ENCODE results near the gene CACNB4.
"Not testable (repeated sequence)": the region's sequence is repeated elsewhere in the genome, so short reads cannot be mapped to it uniquely, and the experiment has no call there.

Gene CACNB4

GRCh38 chr2:152098496-152099366 lies at the start of gene CACNB4:
Gene CACNB4, minus strand, starts transcription at chr2:152099044.
- H4K20me1 ChIP-seq = peaks cover 6% of the 10 kb centered on the region; the same call in 1 of the 2 replicates
- no peaks in the 10 kb centered on the region for H3K9me3 ChIP-seq
- H3K4me2 ChIP-seq = peak within 1 kb of the TSS; percentile 96
- no peak within 1 kb of the TSS for H3K27ac ChIP-seq
- peaks cover 58% of the 10 kb centered on the region for H3K27me3 ChIP-seq
- peaks cover 15% of the 10 kb centered on the region for H3K4me1 ChIP-seq
- peak within 1 kb of the TSS; percentile 72 for H3K4me3 ChIP-seq
- no peak for TF ChIP-seq Cebpa-rat (IDR thresholded peaks at IDR 0.05)
- peak within 1 kb of the TSS; percentile 43; the same call in 1 of the 2 replicates for H3K9ac ChIP-seq
- no peaks in the 10 kb centered on the region for H3K36me3 ChIP-seq

- Histone ChIP-seq H3K27me3 (no peaks in the 10 kb centered on the region), H4K20me1 (no peaks in the 10 kb centered on the region), H3K27ac (no peak overlapping the region), H3K4me2 (no peak overlapping the region), H3K4me1 (no peaks in the 10 kb centered on the region), H3K9ac (no peak overlapping the region), H3K9me3 (no peaks in the 10 kb centered on the region), H3K4me3 (no peak overlapping the region), H3K36me3 (peaks cover 13% of the 10 kb centered on the region; the same call in 1 of the 2 replicates)
- TF ChIP-seq Cebpa-rat (IDR thresholded peaks at IDR 0.05) = no peak
These were observed 35.8 kb upstream of the CACNB4 start for GRCh38 chr2:152134488-152135280.

DNA sequence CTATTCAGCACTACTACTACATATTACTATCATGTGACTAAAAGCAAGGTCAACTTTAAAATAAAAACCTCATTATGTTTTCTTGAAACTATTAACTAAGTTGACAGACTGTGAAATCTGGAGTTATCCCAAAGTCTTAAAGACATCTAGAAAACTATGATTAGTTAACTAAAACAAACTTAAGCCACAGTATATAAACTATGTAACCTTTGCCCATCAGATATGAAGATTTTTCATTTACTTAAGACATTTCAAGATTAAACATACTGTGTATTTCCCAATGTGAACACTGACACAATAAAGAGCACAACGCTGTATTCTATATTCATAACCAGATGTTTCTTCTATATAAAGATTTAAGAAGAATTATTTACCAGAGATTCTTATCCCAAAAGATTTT lies 33.5 kb upstream of the CACNB4 start:
- peaks cover 14% of the 10 kb centered on the region for H3K36me3 ChIP-seq

GRCh38 chr2:152127628-152128027 lies 28.8 kb upstream of the CACNB4 start:
- no peak overlapping the region for H3K9ac ChIP-seq
- H3K9me3 ChIP-seq = 0 out of 2 replicates have a peak, but pooled peaks cover 5% of the 10 kb centered on the region
- no peak overlapping the region for H3K4me3 ChIP-seq
- peaks cover 28% of the 10 kb centered on the region for H3K36me3 ChIP-seq
- H3K27ac ChIP-seq = no peak overlapping the region
- H3K27me3 ChIP-seq = no peaks in the 10 kb centered on the region
- no peak overlapping the region for H3K4me2 ChIP-seq
- TF ChIP-seq Cebpa-rat (IDR thresholded peaks at IDR 0.05) = no peak
- H4K20me1 ChIP-seq = no peaks in the 10 kb centered on the region
- H3K4me1 ChIP-seq = no peaks in the 10 kb centered on the region

More for the DNA sequence above, 33.5 kb upstream of the CACNB4 start:
- no peaks in the 10 kb centered on the region for H3K27me3 ChIP-seq
- TF ChIP-seq Cebpa-rat (IDR thresholded peaks at IDR 0.05) = no peak
- no peak overlapping the region for H3K4me2 ChIP-seq
- no peak overlapping the region for H3K4me3 ChIP-seq
- H3K27ac ChIP-seq = no peak overlapping the region
- H3K9me3 ChIP-seq = no peaks in the 10 kb centered on the region
- H3K4me1 ChIP-seq = no peaks in the 10 kb centered on the region
- H3K9ac ChIP-seq = no peak overlapping the region
- H4K20me1 ChIP-seq = no peaks in the 10 kb centered on the region

GRCh38 chr2:152126664-152127063 lies 27.8 kb upstream of the CACNB4 start:
- no peak for TF ChIP-seq Cebpa-rat (IDR thresholded peaks at IDR 0.05)
- Histone ChIP-seq H3K36me3 (peaks cover 35% of the 10 kb centered on the region), H3K9ac (no peak overlapping the region), H4K20me1 (no peaks in the 10 kb centered on the region), H3K27me3 (no peaks in the 10 kb centered on the region), H3K4me1 (no peaks in the 10 kb centered on the region), H3K27ac (no peak overlapping the region), H3K4me3 (no peak overlapping the region), H3K9me3 (0 out of 2 replicates have a peak, but pooled peaks cover 5% of the 10 kb centered on the region), H3K4me2 (no peak overlapping the region)

- Histone ChIP-seq H3K27ac (no peak overlapping the region), H3K4me2 (no peak overlapping the region), H4K20me1 (no peaks in the 10 kb centered on the region), H3K9me3 (0 out of 2 replicates have a peak, but pooled peaks cover 5% of the 10 kb centered on the region), H3K4me1 (no peaks in the 10 kb centered on the region), H3K27me3 (no peaks in the 10 kb centered on the region), H3K4me3 (no peak overlapping the region), H3K9ac (no peak overlapping the region), H3K36me3 (peaks cover 42% of the 10 kb centered on the region)
- no peak for TF ChIP-seq Cebpa-rat (IDR thresholded peaks at IDR 0.05)
These were observed 23.3 kb upstream of the CACNB4 start for GRCh38 chr2:152122161-152122560.

GRCh38 chr2:152120430-152120829 lies 21.6 kb upstream of the CACNB4 start:
- H3K4me3 ChIP-seq = no peak overlapping the region
- TF ChIP-seq Cebpa-rat (IDR thresholded peaks at IDR 0.05) = no peak
- no peaks in the 10 kb centered on the region for H4K20me1 ChIP-seq
- peaks cover 38% of the 10 kb centered on the region for H3K36me3 ChIP-seq
- no peak overlapping the region for H3K27ac ChIP-seq
- H3K9ac ChIP-seq = no peak overlapping the region
- no peaks in the 10 kb centered on the region for H3K4me1 ChIP-seq
- H3K4me2 ChIP-seq = no peak overlapping the region
- H3K9me3 ChIP-seq = no peaks in the 10 kb centered on the region
- no peaks in the 10 kb centered on the region for H3K27me3 ChIP-seq

- no peak overlapping the region for H3K4me3 ChIP-seq
- peaks cover 15% of the 10 kb centered on the region; the same call in 1 of the 2 replicates for H3K36me3 ChIP-seq
- H3K27ac ChIP-seq = no peak overlapping the region
- no peaks in the 10 kb centered on the region for H3K27me3 ChIP-seq
- no peaks in the 10 kb centered on the region for H4K20me1 ChIP-seq
- no peak for TF ChIP-seq Cebpa-rat (IDR thresholded peaks at IDR 0.05)
- no peak overlapping the region for H3K4me2 ChIP-seq
- no peak overlapping the region for H3K9ac ChIP-seq
- H3K4me1 ChIP-seq = no peaks in the 10 kb centered on the region
- no peaks in the 10 kb centered on the region for H3K9me3 ChIP-seq
These were observed 17.1 kb upstream of the CACNB4 start for GRCh38 chr2:152115952-152116351.

DNA sequence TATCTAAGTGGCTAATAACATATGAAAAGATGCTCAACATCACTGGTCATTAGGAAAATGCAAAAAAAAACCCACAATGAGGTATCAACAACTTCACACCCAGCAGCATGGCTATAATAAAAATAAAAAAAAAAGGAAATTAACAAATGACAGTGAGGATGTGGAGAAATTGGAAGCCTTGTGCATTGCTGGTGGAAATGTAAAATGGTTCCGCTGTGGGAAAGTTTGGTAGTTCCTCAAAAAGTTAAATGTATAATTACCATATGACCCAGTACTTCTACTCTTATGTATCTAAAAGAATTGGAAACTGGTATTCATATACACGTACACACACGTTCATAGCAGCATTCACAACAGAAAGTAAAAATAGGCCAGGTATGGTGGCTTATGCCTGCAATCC lies 15.5 kb upstream of the CACNB4 start:
- TF ChIP-seq Cebpa-rat (IDR thresholded peaks at IDR 0.05) = no peak
- no peak overlapping the region for H3K4me3 ChIP-seq
- H3K4me2 ChIP-seq = no peak overlapping the region
- no peaks in the 10 kb centered on the region for H3K4me1 ChIP-seq
- peaks cover 6% of the 10 kb centered on the region; the same call in 1 of the 2 replicates for H3K36me3 ChIP-seq
- H3K9me3 ChIP-seq = no peaks in the 10 kb centered on the region
- no peak overlapping the region for H3K9ac ChIP-seq
- no peaks in the 10 kb centered on the region for H4K20me1 ChIP-seq
- H3K27me3 ChIP-seq = no peaks in the 10 kb centered on the region
- H3K27ac ChIP-seq = no peak overlapping the region

DNA sequence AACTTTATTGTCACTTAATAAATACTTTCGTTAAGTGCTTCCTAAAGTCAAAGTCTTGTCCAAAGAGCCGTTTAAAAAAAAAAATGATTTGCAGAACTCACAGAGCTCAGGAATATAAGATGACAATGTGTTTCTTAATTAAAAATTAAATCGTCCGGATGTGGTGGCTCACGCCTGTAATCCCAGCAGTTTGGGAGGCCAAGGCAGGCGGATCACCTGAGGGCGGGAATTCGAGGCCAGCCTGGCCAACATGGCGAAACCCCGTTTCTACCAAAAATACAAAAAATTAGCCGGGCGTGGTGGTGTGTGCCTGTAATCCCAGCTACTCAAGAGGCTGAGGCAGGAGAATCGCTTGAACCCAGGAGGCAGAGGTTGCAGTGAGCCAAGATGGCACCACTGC lies 8.3 kb upstream of the CACNB4 start:
- H4K20me1 ChIP-seq, H3K27me3 ChIP-seq, H3K27ac ChIP-seq, H3K4me3 ChIP-seq, H3K4me1 ChIP-seq, H3K9ac ChIP-seq, H3K9me3 ChIP-seq, H3K36me3 ChIP-seq, H3K4me2 ChIP-seq: not testable (repeated sequence)

Measured in BLaER1 (cell line).